ENCODE data around the gene NPIPB12. TPM values are rescaled to one million over a fixed set of nuclear protein-coding genes. Genes with fewer than 3 reads are reported as not detected.

NPIPB12 gene
- total RNA-seq, 3 donors from 2014 or later = 38.6 to 55.5 (median 51.8) TPM

Other genes with a start within 250 kb of the NPIPB12 start
- gene NPIPB11, start 99.7 kb downstream of the NPIPB12 start, total RNA-seq = under 1 TPM; 0.53 to 0.84 (median 0.55) TPM
- 10 to 100 TPM; 12.4 to 15.4 (median 13.4) TPM for gene BOLA2, start 52.1 kb downstream of the NPIPB12 start, total RNA-seq
- gene SLX1B, start 51.9 kb downstream of the NPIPB12 start, total RNA-seq = 10 to 100 TPM; 36.1 to 55.8 (median 49.0) TPM
- 1 to 10 TPM in 2 of 3 donors, under 1 TPM in 1; 0.57 to 1.6 (median 1.3) TPM for gene SULT1A4, start 46.5 kb downstream of the NPIPB12 start, total RNA-seq
- gene SPN, start 156.8 kb upstream of the NPIPB12 start, total RNA-seq = 10 to 100 TPM; 37.5 to 41.0 (median 39.9) TPM
- 1 to 10 TPM; 1.9 to 3.0 (median 2.1) TPM for gene QPRT, start 172.8 kb upstream of the NPIPB12 start, total RNA-seq
- gene C16orf54, start 239.6 kb upstream of the NPIPB12 start, total RNA-seq = 1 to 10 TPM; 6.8 to 8.8 (median 7.2) TPM

All from activated T-cell treated with anti-CD3 and anti-CD28 coated beads, Interleukin-2, amount 50 U/mL, for 4 hours (primary cell).